ENCODE data around the gene BAZ1A. TPM values are rescaled to one million over a fixed set of nuclear protein-coding genes. Genes with fewer than 3 reads are reported as not detected.
"Not testable (repeated sequence)": the region's sequence is repeated elsewhere in the genome, so short reads cannot be mapped to it uniquely, and the experiment has no call there.

The BAZ1A gene
- total RNA-seq, 4 donors from 2014 or later, result 14.6 to 27.3 (median 24.5) TPM

GRCh38 chr14:34817768-34818167 is 57.4 kb downstream of the BAZ1A start:
- intact Hi-C loops (cut with DNase I), result no loop called here
- H3K27ac ChIP-seq (replicated peaks in 1 of 4), result no peak overlapping the region
- H3K27me3 ChIP-seq, result no peaks in the 10 kb centered on the region
- whole genome bisulfite sequencing, result 96% methylated on average over 2 of the region's 2 CpGs
- H3K9me3 ChIP-seq, result no peaks in the 10 kb centered on the region
- no peak overlapping the region for H3K4me3 ChIP-seq
- no peaks in the 10 kb centered on the region for H3K4me1 ChIP-seq
- TF ChIP-seq CTCF (IDR thresholded peaks at IDR 0.05) (no peak), POLR2AphosphoS5 (IDR thresholded peaks at IDR 0.05) (no peak), POLR2A (IDR thresholded peaks at IDR 0.05; ENCODE audit: low read depth) (no peak), EP300 (IDR thresholded peaks at IDR 0.05) (no peak)
- peaks cover 0 to 23% (median 5%) of the 10 kb centered on the region in 4 donors for H3K36me3 ChIP-seq
- no peak for DNase-seq (ENCODE audit: extremely low spot score)

GRCh38 chr14:34810028-34810427 is 65.1 kb downstream of the BAZ1A start:
- WGBS, result 61% methylated on average over 2 of the region's 2 CpGs
- H3K4me3 ChIP-seq, result no peak overlapping the region
- TF ChIP-seq POLR2A (IDR thresholded peaks at IDR 0.05; ENCODE audit: low read depth) (no peak), EP300 (IDR thresholded peaks at IDR 0.05) (no peak), CTCF (IDR thresholded peaks at IDR 0.05) (no peak), POLR2AphosphoS5 (IDR thresholded peaks at IDR 0.05) (no peak)
- no peaks in the 10 kb centered on the region for H3K9me3 ChIP-seq
- no peak for DNase-seq (ENCODE audit: extremely low spot score)
- intact Hi-C loops (cut with DNase I), result no loop called here
- no peaks in the 10 kb centered on the region for H3K27me3 ChIP-seq
- H3K4me1 ChIP-seq, result no peaks in the 10 kb centered on the region
- no peak overlapping the region for H3K27ac ChIP-seq (replicated peaks in 1 of 4)
- H3K36me3 ChIP-seq, result peaks cover 0 to 42% (median 19%) of the 10 kb centered on the region in 4 donors

- Histone ChIP-seq H3K27me3 (no peaks in the 10 kb centered on the region), H3K9me3 (no peaks in the 10 kb centered on the region), H3K4me1 (no peaks in the 10 kb centered on the region), H3K36me3 (peaks cover 6 to 63% (median 42%) of the 10 kb centered on the region in 4 donors), H3K27ac (replicated peaks in 1 of 4) (no peak overlapping the region), H3K4me3 (no peak overlapping the region)
- DNase-seq (ENCODE audit: extremely low spot score), result no peak
- TF ChIP-seq POLR2A (IDR thresholded peaks at IDR 0.05; ENCODE audit: low read depth) (no peak), CTCF (IDR thresholded peaks at IDR 0.05) (no peak), POLR2AphosphoS5 (IDR thresholded peaks at IDR 0.05) (no peak), EP300 (IDR thresholded peaks at IDR 0.05) (no peak)
- intact Hi-C loops (cut with DNase I), result no loop called here
- 82% methylated on average over 3 of the region's 3 CpGs for whole genome bisulfite sequencing
Observed at GRCh38 chr14:34806257-34806656, 68.9 kb downstream of the BAZ1A start.

- H3K27ac ChIP-seq (replicated peaks in 1 of 4), result no peak overlapping the region
- no peaks in the 10 kb centered on the region for H3K27me3 ChIP-seq
- no peaks in the 10 kb centered on the region for H3K9me3 ChIP-seq
- H3K4me3 ChIP-seq, result no peak overlapping the region
- H3K4me1 ChIP-seq, result no peaks in the 10 kb centered on the region
- no peak for DNase-seq (ENCODE audit: extremely low spot score)
- intact Hi-C loops (cut with DNase I), result no loop called here
- H3K36me3 ChIP-seq, result peaks cover 6 to 66% (median 51%) of the 10 kb centered on the region in 4 donors
- WGBS, result 97% methylated on average over 2 of the region's 3 CpGs
- TF ChIP-seq POLR2AphosphoS5 (IDR thresholded peaks at IDR 0.05) (no peak), POLR2A (IDR thresholded peaks at IDR 0.05; ENCODE audit: low read depth) (no peak)
Observed at GRCh38 chr14:34804933-34805332, 70.2 kb downstream of the BAZ1A start.

- H3K27ac ChIP-seq (replicated peaks in 1 of 4); H3K9me3 ChIP-seq; H3K4me3 ChIP-seq; intact Hi-C loops (cut with DNase I); DNase-seq (ENCODE audit: extremely low spot score); H3K27me3 ChIP-seq; H3K4me1 ChIP-seq: not testable (repeated sequence)
- whole genome bisulfite sequencing, result 92% methylated on average over 2 of the region's 2 CpGs
- H3K36me3 ChIP-seq, result peaks cover 21 to 78% (median 65%) of the 10 kb centered on the region in 4 donors
Observed at GRCh38 chr14:34798861-34799260, 76.3 kb downstream of the BAZ1A start.

All from esophagus muscularis mucosa (tissue), 4 donors.